Fibroblast of skin of right quadriceps (primary cell): ENCODE measurements around the gene SLC45A1.
"Not testable (repeated sequence)": the region's sequence is repeated elsewhere in the genome, so short reads cannot be mapped to it uniquely, and the experiment has no call there.

Experiments used
- DNase-seq: peaks from one replicate; pipeline ENCODE4 v3.0.0-alpha.2; 2013

SLC45A1 gene

DNA sequence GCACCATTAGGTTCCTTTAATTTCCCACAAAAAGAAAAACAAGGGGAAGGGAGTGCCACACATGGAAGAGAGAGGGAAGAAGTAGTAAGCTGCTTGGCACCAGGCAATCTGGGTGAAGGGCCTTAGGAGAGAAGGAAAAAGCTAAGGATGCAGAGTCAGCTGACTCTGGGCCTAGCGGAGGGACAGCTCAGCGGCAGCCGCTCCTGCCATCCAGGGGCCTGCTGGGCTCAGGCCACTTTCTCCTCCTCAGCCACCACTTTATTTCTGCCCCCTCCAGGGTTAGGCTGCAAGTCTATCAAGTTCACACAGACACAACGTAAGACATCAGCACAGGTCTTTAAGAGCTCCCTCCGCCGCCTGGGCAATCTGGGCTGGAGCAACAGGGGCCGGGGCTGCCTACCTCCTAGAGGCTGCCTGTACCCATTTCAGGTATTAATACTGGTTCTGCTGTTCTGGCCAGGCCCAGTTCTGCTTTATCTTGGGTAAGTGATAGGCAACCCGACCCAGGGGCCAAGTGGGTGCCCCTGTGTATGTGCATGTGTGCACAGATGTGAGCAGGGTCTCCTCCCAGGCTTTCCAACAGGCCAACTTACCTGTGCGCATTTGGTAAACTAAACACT, 53.6 kb downstream of the SLC45A1 start:
- DNase-seq: no peak

DNA sequence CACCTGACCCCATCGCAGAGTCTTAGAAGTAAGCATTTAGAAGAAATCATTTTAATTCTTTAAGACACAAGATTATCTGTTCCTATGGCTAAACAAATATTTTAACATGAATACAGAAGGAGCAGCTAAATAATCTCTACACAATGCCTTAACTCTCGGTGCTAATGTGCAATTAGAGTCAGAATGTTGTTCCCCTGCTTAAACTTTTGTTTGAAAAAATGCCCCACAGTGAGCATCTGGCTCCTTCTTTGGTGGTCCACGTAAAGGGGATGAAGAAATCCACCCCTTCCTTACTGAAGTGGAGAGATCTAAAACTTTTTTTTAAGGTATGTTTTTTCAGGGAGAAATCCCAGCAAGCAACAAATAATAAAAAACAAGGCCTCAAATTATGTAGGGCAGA, 55.2 kb downstream of the SLC45A1 start:
- DNase-seq: no peak

DNA sequence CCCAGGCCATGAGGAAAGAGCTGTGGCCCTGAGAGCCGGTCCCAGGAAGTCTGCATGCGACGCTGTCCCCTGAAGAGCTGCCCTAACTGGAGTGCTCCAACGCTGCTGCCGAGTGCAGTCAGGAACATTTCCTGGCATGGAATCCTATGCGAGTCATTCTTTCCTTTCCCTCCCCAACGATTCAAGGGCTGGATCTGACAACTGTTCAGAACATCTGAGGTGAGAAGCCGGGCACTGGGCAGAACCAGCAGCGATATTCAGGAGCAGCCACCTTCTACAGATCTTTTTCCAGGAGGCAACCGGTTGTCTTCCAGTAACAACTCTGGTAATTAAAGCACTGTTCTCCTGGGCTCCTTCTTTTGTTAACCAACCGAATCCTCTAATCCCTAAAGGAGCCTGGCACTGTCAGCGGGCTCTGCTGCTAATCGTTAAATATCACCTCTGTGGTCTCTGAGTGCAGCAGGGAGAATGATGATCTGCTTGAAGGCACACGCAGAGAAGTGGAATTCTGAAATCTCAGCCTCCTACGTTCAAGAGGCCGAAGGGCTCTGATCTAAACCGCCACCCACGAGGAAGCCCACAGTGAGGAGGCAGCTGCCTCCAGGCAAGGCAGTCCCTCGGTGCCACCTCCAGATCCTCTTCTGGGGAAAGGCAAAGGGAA, 55.8 kb downstream of the SLC45A1 start:
- peak; percentile 77 for DNase-seq

DNA sequence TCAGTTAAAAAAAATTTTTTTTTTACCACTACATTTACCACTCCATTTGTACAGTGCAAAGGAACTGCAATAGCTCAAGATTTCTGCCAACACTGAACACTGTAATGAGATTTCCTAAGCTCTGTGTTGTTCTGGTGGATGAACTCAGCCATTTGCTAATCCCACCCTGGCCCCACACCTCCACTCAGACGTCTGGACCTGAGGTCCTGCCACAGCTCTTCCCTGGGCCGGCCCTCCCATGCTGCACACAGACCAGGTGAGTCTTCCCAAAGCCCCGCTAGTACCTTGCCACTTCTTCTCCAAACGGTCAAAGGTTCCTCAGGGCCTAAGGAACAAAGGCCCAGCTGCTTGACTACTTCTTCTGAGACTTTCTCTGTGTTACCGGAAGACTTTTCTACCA, 56.4 kb downstream of the SLC45A1 start:
- no peak for DNase-seq

GRCh38 chr1:8374812-8375211, 56.9 kb downstream of the SLC45A1 start:
- DNase-seq: peak; percentile 46

DNA sequence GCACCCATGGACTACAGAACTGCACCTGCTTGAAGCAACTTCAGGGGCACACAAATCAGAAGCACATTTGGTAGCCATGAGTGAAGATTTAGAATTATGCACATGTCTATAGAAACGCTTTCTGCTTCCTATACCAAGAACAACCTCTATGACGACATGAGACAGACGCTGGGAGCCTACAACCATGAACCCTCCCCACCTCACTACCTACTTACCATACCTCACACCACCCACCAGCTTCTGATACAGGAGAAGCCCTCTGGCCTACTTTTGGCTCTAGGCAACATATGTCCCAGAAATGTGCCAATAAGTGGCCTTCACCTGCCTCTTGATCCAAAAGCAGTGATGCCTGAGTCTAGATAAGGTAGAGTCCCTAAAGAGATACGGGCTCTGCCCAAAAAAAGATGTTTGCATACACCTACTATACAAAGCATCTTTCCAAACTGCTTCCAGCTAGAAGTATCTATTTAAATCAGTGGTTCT, 58.5 kb downstream of the SLC45A1 start:
- DNase-seq: no peak

- DNase-seq: no peak
Observed at GRCh38 chr1:8377271-8377981, 59.5 kb downstream of the SLC45A1 start.

- peak; percentile 15 for DNase-seq
Observed at GRCh38 chr1:8378178-8378577, 60.3 kb downstream of the SLC45A1 start.

DNA sequence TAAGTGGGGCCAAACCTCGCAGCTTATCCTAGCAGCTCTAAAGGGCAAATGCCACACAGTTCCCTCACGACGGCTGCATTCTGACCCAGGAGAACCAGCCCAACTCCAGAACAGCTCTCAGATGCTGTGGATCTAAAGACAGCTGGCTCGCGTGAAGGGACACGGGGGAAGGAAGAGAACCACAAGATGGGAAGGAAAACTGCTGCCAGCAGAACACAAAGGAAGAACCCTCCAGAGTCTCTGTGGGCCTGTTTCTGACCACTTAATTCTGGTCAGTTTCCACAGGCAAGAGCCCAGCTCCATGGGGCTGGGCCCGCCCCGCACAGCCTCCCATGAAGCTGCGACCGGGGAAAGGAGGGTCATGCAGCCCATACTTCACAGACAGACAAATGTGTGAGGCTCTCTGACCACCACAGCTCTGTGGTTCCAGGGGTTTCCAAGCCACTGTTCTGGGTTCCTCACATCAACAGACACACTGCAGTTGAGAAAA, 61.1 kb downstream of the SLC45A1 start:
- no peak for DNase-seq

DNA sequence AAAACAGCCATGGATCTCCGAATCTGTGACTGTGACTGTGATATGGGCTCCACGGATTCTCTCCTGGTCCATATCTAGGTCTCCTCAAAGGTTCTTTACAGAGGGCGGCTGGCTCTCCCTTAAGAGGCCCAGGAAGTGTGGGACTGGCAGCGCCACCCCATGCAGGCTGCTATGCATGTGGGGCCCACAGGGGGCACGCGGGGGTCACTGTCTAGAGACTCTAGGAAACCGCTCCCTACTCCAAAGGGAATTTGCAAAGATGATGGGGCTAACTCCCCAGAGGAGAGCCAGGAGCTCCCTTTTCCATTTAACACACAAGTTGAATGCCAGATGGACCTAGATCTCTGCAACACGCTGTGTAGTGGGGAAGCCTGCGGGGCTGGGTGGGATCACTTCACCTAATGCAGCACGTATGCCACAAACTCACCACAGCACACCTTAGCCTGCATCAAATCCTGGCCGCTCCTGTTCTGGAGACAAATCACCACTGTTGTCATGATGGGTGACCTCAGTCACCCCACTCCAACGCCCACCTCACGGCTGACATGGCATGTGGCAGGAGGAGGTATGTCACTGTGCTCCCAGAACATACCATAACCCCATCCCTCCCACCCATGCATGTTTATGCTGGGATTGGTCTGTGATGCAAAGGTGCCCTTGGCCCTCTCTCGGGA, 61.7 kb downstream of the SLC45A1 start:
- DNase-seq: no peak

- DNase-seq: not testable (repeated sequence)
Observed at GRCh38 chr1:8380310-8380709, 62.4 kb downstream of the SLC45A1 start.

- peak; percentile 27 for DNase-seq
Observed at GRCh38 chr1:8381618-8382017, 63.7 kb downstream of the SLC45A1 start.

GRCh38 chr1:8382051-8382505, 64.2 kb downstream of the SLC45A1 start:
- DNase-seq: no peak

- DNase-seq: no peak
Observed at GRCh38 chr1:8382608-8383505, 64.9 kb downstream of the SLC45A1 start.

GRCh38 chr1:8384088-8384487, 66.2 kb downstream of the SLC45A1 start:
- DNase-seq: no peak

DNA sequence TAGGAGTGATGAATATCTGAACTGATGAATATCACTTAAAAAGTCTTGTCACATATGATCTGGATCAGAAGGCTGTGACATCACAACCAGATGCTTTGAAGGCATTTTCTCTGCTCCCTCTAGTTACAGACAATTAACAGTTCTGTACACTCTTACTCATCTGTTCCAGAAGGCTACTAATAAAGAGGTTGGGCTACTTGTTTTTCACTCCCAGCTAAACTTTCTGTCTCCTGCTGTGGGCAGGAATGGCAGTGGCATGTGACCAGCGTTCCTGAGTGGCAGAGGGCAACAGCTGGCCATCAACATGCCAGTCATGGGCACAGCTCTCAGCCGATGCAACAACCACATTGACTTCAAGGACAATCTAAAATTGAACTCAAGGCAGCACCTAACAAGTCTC, 66.7 kb downstream of the SLC45A1 start:
- no peak for DNase-seq

GRCh38 chr1:8386247-8386646, 68.3 kb downstream of the SLC45A1 start:
- no peak for DNase-seq

DNA sequence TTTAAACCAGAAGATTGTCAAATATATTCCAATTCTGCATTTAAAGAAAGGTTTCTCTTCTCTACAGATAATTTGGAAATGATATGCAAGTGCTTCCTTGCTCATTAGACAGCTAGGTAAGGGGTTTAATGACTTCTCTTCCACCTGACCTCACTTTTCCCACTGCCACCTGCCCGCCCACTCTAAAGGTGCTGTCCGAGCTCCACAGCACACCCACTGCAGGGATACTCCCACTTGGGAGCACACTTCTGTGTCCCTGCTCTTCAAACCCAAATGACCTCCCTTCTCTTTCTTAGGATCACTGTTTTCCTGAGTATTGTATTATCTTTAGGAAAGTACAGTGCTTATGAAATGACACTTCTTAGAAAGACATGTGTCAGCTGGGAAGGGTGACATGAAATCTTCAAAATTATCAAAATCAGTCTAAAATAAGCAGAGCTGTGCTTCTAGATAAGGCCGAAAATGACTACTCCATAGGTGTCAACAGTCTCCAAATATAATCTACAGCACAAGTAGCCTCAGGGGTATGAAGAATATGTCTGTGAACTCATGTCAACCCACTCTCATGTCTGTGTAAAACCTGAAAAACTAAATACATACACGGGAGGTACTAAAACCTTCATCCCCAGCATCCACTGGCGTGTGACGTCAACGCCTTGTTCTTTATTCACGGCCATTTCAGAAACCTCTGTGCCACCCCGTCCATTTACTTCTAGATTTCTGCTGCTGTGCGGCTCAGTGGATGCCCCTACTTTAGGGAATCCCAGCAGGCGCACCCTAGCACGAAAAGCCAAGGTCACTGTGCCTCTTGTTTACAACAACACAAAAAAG, 71.0 kb downstream of the SLC45A1 start:
- DNase-seq: no peak

GRCh38 chr1:8389958-8390535, 72.1 kb downstream of the SLC45A1 start:
- no peak for DNase-seq

DNA sequence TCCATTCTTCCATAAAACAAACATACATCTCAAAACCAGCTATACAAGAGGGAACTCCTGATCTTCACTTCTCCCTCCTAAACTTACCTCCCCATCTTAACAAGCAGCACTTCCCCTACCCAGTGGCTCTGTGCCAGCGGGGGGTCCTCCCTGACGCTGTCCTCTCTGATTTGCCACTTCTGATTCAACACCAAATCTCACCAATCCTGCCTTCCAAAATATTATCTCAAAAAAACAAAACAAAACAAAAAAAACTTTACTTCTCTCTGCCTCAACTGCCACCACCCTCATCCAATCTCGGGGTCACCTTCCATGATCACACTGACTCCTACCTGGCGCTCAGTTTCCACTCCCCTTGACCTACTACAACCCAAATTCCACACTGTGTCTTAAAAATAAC, 72.8 kb downstream of the SLC45A1 start:
- no peak for DNase-seq

DNA sequence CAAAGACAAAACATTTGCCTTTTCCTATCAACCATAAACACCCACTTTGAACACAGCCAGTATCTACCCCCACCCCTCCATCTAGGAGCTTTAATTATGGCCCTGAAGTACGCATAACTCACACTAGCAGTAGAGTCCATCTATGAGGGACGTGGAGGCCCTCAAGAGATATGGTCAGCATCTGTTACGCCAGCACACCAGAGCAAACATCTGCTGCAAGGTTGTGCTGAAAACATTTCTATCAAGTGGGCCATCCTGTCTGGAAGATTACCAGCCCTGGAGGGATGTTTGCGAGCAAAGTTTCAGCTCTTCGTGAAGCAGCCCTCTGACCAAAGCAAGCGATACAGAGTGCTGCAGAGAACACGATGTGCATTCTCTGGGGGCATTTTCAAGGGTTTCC, 74.6 kb downstream of the SLC45A1 start:
- DNase-seq: no peak
